AG08396 (cell line): ENCODE results near the gene TBKBP1.

Experiments
- DNase-seq: peaks from one replicate; pipeline ENCODE4 v3.0.0; 2012; ENCODE audit warnings: low spot score, mixed read lengths

TBKBP1 gene

GRCh38 chr17:47697906-47698711 is 4.1 kb downstream of the TBKBP1 start:
- no peak for DNase-seq

GRCh38 chr17:47698749-47699535 is 5.0 kb downstream of the TBKBP1 start:
- DNase-seq: peak; percentile 94

- DNase-seq: no peak
Observed at GRCh38 chr17:47699536-47699840, 5.5 kb downstream of the TBKBP1 start.

GRCh38 chr17:47700471-47701449 is 6.8 kb downstream of the TBKBP1 start:
- no peak for DNase-seq

GRCh38 chr17:47701608-47702007 is 7.6 kb downstream of the TBKBP1 start:
- DNase-seq: no peak

GRCh38 chr17:47702391-47702995 is 8.5 kb downstream of the TBKBP1 start:
- no peak for DNase-seq

- no peak for DNase-seq
Observed at GRCh38 chr17:47703191-47703591, 9.2 kb downstream of the TBKBP1 start.

- no peak for DNase-seq
Observed at GRCh38 chr17:47703671-47704070, 9.7 kb downstream of the TBKBP1 start.

GRCh38 chr17:47704116-47704515 is 10.2 kb downstream of the TBKBP1 start:
- DNase-seq: no peak

GRCh38 chr17:47704736-47705135 is 10.8 kb downstream of the TBKBP1 start:
- DNase-seq: no peak

- DNase-seq: no peak
Observed at GRCh38 chr17:47705536-47706530, 11.9 kb downstream of the TBKBP1 start.

GRCh38 chr17:47707056-47707804 is 13.3 kb downstream of the TBKBP1 start:
- DNase-seq: no peak

GRCh38 chr17:47707884-47708283 is 13.9 kb downstream of the TBKBP1 start:
- no peak for DNase-seq

GRCh38 chr17:47708312-47708863 is 14.4 kb downstream of the TBKBP1 start:
- no peak for DNase-seq

- peak; percentile 78 for DNase-seq
Observed at GRCh38 chr17:47708864-47709541, 15.0 kb downstream of the TBKBP1 start.

GRCh38 chr17:47709594-47709993 is 15.6 kb downstream of the TBKBP1 start:
- DNase-seq: no peak

GRCh38 chr17:47711366-47712099 is 17.6 kb downstream of the TBKBP1 start:
- DNase-seq: no peak

- DNase-seq: no peak
Observed at GRCh38 chr17:47712330-47713023, 18.5 kb downstream of the TBKBP1 start.
